IMR-90 (cell line): ENCODE results near the gene COL12A1.

Source experiments
- CEBPB ChIP-seq: IDR thresholded peaks from 2 replicates; pipeline ENCODE4 v1.6.1; 2012; ENCODE audit warnings: low read depth, low read length, improper control_type of control experiment
- CTCF ChIP-seq: conservative IDR thresholded peaks from 2 replicates; pipeline ENCODE4 v1.5.1; 2012; ENCODE audit warnings: mild to moderate bottlenecking, low read depth, low read length, improper control_type of control experiment
- MAZ ChIP-seq: IDR thresholded peaks from 2 replicates; pipeline ENCODE4 v1.6.1; 2012; ENCODE audit warnings: low read depth, mild to moderate bottlenecking, low read length, improper control_type of control experiment, moderate library complexity, borderline replicate concordance
- MXI1 ChIP-seq: IDR thresholded peaks from 2 replicates; pipeline ENCODE4 v1.6.1; 2012; ENCODE audit warnings: low read depth, mild to moderate bottlenecking, low read length, moderate library complexity, borderline replicate concordance
- POLR2A ChIP-seq: IDR thresholded peaks from 2 replicates; pipeline ENCODE4 v1.6.1; 2012; ENCODE audit warnings: mild to moderate bottlenecking, low read depth, low read length
- RAD21 ChIP-seq: IDR thresholded peaks from 2 replicates; pipeline ENCODE4 v1.6.1; 2012; ENCODE audit warnings: low read length, improper control_type of control experiment
- USF2 ChIP-seq: fragments of 150-350 bp; IDR thresholded peaks from 2 replicates; pipeline ENCODE4 v1.6.1; 2017; ENCODE audit warnings: mild to moderate bottlenecking, antibody characterized with exemption, low read length, low read depth

- TF ChIP-seq USF2 (no peak), CTCF (no peak), POLR2A (no peak), RAD21 (no peak), CEBPB (no peak), MXI1 (no peak), MAZ (no peak)
Measured at GRCh38 chr6:75135876-75136275, 70.0 kb downstream of the COL12A1 start.
